Neural cell (in vitro differentiated cells): ENCODE results near the gene HPSE2. TPM values are rescaled to one million over a fixed set of nuclear protein-coding genes. Genes with fewer than 3 reads are reported as not detected.

ENCODE experiments used
- H2AFZ ChIP-seq: fragments of 200-600, 300-800 bp; sonication (generic), shearing (Covaris generic); 2 replicates; pipeline ENCODE4 v1.6.0; 2014; ENCODE audit warnings: low read depth, mild to moderate bottlenecking, antibody characterized with exemption, low read length, moderate library complexity
- H3F3A ChIP-seq: fragments of 200-600 bp; shearing (Covaris generic); 2 replicates; pipeline ENCODE4 v1.6.1; 2016; ENCODE audit warnings: mild to moderate bottlenecking, moderate library complexity, mixed read lengths, antibody characterized with exemption, low read length; ENCODE audit not compliant: insufficient read depth, poor library complexity, severe bottlenecking
- H3K27ac ChIP-seq: fragments of 200-600, 300-800 bp; sonication (generic), shearing (Covaris generic); 2 replicates; pipeline ENCODE4 v1.5.1; 2014; ENCODE audit warnings: mild to moderate bottlenecking, low read length, moderate library complexity
- H3K27me3 ChIP-seq: fragments of 300-800, 200-600 bp; sonication (generic), shearing (Covaris generic); 2 replicates; pipeline ENCODE4 v1.6.0; 2014; ENCODE audit warnings: mild to moderate bottlenecking, low read depth, low read length, moderate library complexity; ENCODE audit not compliant: insufficient read depth
- H3K36me3 ChIP-seq: fragments of 300-800, 200-600 bp; sonication (generic), shearing (Covaris generic); 2 replicates; pipeline ENCODE4 v1.5.1; 2014; ENCODE audit warnings: mild to moderate bottlenecking, antibody characterized with exemption, low read length, moderate library complexity; ENCODE audit not compliant: insufficient read depth
- H3K4me2 ChIP-seq: fragments of 300-800, 200-600 bp; sonication (generic), shearing (Covaris generic); 2 replicates; pipeline ENCODE4 v1.6.0; 2014; ENCODE audit warnings: mild to moderate bottlenecking, low read length
- H3K4me3 ChIP-seq: fragments of 300-800, 200-600 bp; sonication (generic), shearing (Covaris generic); 2 replicates; pipeline ENCODE4 v1.5.1; 2014; ENCODE audit warnings: mild to moderate bottlenecking, low read length, moderate library complexity
- H3K79me2 ChIP-seq: fragments of 200-600 bp; shearing (Covaris generic); replicated peaks from 2 replicates; pipeline ENCODE4 v1.6.0; 2014; ENCODE audit warnings: mild to moderate bottlenecking, low read length, moderate library complexity; ENCODE audit not compliant: insufficient read depth
- H3K9ac ChIP-seq: fragments of 300-800, 200-600 bp; sonication (generic), shearing (Covaris generic); 2 replicates; pipeline ENCODE4 v1.6.1; 2016; ENCODE audit warnings: mild to moderate bottlenecking, low read length, mixed read lengths
- H3K9me2 ChIP-seq: fragments of 200-600 bp; shearing (Covaris generic); 2 replicates; pipeline ENCODE4 v1.6.1; 2016; ENCODE audit warnings: mild to moderate bottlenecking, low read length, mixed read lengths; ENCODE audit not compliant: insufficient read depth
- H3K9me3 ChIP-seq: fragments of 200-600, 300-800 bp; sonication (generic), shearing (Covaris generic); 2 replicates; pipeline ENCODE4 v1.6.1; 2016; ENCODE audit warnings: mild to moderate bottlenecking, mixed run types, low read length, moderate library complexity, mixed read lengths
- H4K20me1 ChIP-seq: fragments of 200-600 bp; shearing (Covaris generic); 2 replicates; pipeline ENCODE4 v1.6.1; 2016; ENCODE audit warnings: mild to moderate bottlenecking, mixed run types; ENCODE audit not compliant: insufficient read depth
- EP300 ChIP-seq: fragments of 450-650 bp; conservative IDR thresholded peaks from 2 replicates; pipeline ENCODE4 v1.6.1; 2014; ENCODE audit warnings: antibody characterized with exemption, mild to moderate bottlenecking, moderate library complexity; ENCODE audit not compliant: poor library complexity, severe bottlenecking
- EZH2 ChIP-seq: fragments of 200-600, 300-800 bp; shearing (Covaris generic), sonication (generic); IDR thresholded peaks from 2 replicates; pipeline ENCODE4 v1.6.1; 2014; ENCODE audit warnings: antibody characterized with exemption, low read length, borderline replicate concordance, mild to moderate bottlenecking; ENCODE audit not compliant: insufficient read depth, poor library complexity, severe bottlenecking
- MXI1 ChIP-seq: fragments of 450-650 bp; conservative IDR thresholded peaks from 2 replicates; pipeline ENCODE4 v1.6.1; 2014; ENCODE audit warnings: antibody characterized with exemption, mild to moderate bottlenecking; ENCODE audit not compliant: poor library complexity, severe bottlenecking
- POLR2AphosphoS5 ChIP-seq: IDR thresholded peaks from 2 replicates; pipeline ENCODE4 v1.6.1; 2012
- RAD21 ChIP-seq: fragments of 450-650 bp; conservative IDR thresholded peaks from 2 replicates; pipeline ENCODE4 v1.6.1; 2014; ENCODE audit warnings: antibody characterized with exemption, mild to moderate bottlenecking, moderate library complexity
- REST ChIP-seq: IDR thresholded peaks from 2 replicates; pipeline ENCODE4 v1.6.1; 2012; ENCODE audit warnings: borderline replicate concordance
- SMC3 ChIP-seq: fragments of 450-650 bp; conservative IDR thresholded peaks from 2 replicates; pipeline ENCODE4 v1.6.1; 2014; ENCODE audit warnings: antibody characterized with exemption, mild to moderate bottlenecking, moderate library complexity; ENCODE audit not compliant: poor library complexity
- TAF1 ChIP-seq: IDR thresholded peaks from 2 replicates; pipeline ENCODE4 v1.6.1; 2012; ENCODE audit warnings: low read depth
- polyA plus RNA-seq: library from polyadenylated mRNA; depleted of rRNA; stranded (reverse); fragments of >200 nt; gene quantifications from 2 replicates; pipeline ENCODE4 v1.2.3, GENCODE V29; 2014
- TF ChIP-seq, protein P1 (sequence below): fragments of 450-650 bp; IDR thresholded peaks from 2 replicates; pipeline ENCODE4 v1.5.1; 2014; ENCODE audit warnings: antibody characterized with exemption, mild to moderate bottlenecking, moderate library complexity; ENCODE audit not compliant: poor library complexity, severe bottlenecking

HPSE2 gene
- polyA plus RNA-seq, 1 donor from 2014 or later: not detected

DNA sequence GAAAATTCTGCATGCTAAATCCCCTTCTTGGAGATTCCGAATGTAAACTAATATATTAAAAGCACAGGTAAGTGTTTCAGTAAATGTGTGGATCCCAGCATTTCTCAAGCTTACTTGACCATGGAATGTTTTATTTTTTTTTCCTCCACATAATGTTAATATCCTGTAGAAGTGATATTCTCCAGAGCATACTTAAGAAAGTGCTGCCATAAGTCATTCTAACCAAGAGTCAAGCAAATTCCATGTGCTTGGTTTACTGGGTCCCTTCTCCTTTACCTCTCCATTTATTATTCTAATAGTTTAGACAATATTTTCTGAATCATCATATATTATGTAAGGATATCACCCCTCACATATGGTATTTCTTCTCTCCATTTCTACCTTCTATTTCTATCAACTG, 522.1 kb downstream of the HPSE2 start:
- TF ChIP-seq SMC3: no peak
- TF ChIP-seq MXI1: no peak
- TF ChIP-seq REST: no peak
- TF ChIP-seq EZH2: no peak
- TF ChIP-seq, protein P1, sequence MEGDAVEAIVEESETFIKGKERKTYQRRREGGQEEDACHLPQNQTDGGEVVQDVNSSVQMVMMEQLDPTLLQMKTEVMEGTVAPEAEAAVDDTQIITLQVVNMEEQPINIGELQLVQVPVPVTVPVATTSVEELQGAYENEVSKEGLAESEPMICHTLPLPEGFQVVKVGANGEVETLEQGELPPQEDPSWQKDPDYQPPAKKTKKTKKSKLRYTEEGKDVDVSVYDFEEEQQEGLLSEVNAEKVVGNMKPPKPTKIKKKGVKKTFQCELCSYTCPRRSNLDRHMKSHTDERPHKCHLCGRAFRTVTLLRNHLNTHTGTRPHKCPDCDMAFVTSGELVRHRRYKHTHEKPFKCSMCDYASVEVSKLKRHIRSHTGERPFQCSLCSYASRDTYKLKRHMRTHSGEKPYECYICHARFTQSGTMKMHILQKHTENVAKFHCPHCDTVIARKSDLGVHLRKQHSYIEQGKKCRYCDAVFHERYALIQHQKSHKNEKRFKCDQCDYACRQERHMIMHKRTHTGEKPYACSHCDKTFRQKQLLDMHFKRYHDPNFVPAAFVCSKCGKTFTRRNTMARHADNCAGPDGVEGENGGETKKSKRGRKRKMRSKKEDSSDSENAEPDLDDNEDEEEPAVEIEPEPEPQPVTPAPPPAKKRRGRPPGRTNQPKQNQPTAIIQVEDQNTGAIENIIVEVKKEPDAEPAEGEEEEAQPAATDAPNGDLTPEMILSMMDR: no peak
- no peak for TF ChIP-seq TAF1
- no peak for TF ChIP-seq EP300
- no peak for TF ChIP-seq POLR2AphosphoS5
- TF ChIP-seq RAD21: no peak
- Histone ChIP-seq H3K27ac (no peak overlapping the region), H3K27me3 (no peaks in the 10 kb centered on the region), H3K4me3 (no peak overlapping the region), H3K36me3 (no peaks in the 10 kb centered on the region), H3K9me2 (no peaks in the 10 kb centered on the region), H3K4me2 (no peak overlapping the region), H3K79me2 (no peaks in the 10 kb centered on the region), H3F3A (no peaks in the 10 kb centered on the region), H3K9ac (no peak overlapping the region), H2AFZ (no peak overlapping the region), H4K20me1 (no peaks in the 10 kb centered on the region), H3K9me3 (no peaks in the 10 kb centered on the region)

DNA sequence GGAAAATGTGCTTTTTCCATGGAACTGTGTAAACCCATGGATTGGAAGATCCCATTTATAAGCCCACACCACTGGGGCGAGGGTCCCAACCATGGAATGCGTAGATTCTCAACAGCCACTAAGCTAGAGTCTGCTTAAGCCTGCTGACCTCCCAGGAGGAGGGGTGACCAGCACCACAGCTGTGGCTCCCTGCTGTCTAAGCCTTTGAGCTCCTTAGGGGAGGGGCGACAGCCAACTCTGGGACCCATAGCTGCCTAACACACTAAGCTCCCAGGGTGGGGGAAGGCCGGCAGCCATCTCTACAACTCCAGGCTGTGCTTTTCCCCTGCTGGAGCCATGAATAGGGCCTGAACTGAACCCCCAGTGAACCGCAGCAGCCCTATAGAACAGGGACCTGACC, 539.1 kb downstream of the HPSE2 start:
- H4K20me1 ChIP-seq: no peaks in the 10 kb centered on the region
- H2AFZ ChIP-seq: no peak overlapping the region

More for the DNA sequence above, 539.1 kb downstream of the HPSE2 start:
- no peak for TF ChIP-seq RAD21
- TF ChIP-seq POLR2AphosphoS5: no peak
- no peak for TF ChIP-seq EZH2
- no peak for TF ChIP-seq MXI1
- no peak for TF ChIP-seq REST
- TF ChIP-seq EP300: no peak
- TF ChIP-seq, protein P1: no peak
- Histone ChIP-seq H3K36me3 (no peaks in the 10 kb centered on the region), H3K4me2 (no peak overlapping the region), H3K9me2 (no peaks in the 10 kb centered on the region), H3K27ac (no peak overlapping the region), H3K79me2 (no peaks in the 10 kb centered on the region), H3K9ac (no peak overlapping the region), H3F3A (no peaks in the 10 kb centered on the region), H3K9me3 (no peaks in the 10 kb centered on the region), H3K27me3 (no peaks in the 10 kb centered on the region), H3K4me3 (no peak overlapping the region)
